GM18909 (cell line): ENCODE results near the gene CLTB.
"Not testable (repeated sequence)": the region's sequence is repeated elsewhere in the genome, so short reads cannot be mapped to it uniquely, and the experiment has no call there.

Source experiments
- ATAC-seq: cut with Tn5 transposase; IDR thresholded peaks from one replicate; pipeline ENCODE4 v1.9.1; 2021; ENCODE audit warnings: mild to moderate bottlenecking; ENCODE audit not compliant: unreplicated experiment, poor library complexity

The CLTB gene

DNA sequence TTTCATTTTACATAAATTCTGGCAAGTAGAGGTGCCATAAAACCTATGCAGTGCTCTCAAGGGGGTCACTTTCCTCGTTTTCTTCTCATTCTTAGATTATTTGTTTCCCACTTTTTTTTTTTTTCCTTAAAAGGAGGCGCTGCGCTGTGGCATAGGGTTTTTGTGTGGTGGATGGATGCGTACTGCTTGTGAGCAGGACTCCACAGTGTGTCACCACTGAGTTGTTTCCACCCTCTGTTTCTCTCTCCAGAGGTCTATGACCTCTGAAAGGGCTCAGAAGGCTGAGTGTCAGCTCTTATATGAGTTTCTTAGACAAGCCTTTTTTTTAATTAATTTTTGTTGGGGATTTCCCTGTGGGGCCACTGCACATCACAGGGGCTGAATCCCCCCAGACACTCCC lies 13.6 kb upstream of the CLTB start:
- ATAC-seq = no peak

DNA sequence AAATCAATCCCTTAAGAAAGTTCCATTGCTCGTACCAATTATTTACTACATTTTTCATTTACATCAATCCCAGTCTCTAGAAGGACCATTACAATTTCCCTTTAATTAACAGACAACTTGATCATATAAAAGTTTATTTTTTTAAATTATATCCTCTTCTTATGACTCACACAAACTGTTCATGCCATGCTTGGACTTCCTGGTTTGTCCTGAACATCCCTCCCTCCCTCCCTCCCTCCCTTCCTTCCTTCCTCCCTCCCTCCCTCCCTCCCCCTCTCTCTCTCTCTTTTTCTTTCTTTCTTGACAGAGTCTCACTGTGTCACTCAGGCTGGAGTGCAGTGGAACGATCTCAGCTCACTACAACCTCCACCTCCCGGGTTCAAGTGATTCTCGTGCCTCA lies 11.6 kb upstream of the CLTB start:
- ATAC-seq = no peak

DNA sequence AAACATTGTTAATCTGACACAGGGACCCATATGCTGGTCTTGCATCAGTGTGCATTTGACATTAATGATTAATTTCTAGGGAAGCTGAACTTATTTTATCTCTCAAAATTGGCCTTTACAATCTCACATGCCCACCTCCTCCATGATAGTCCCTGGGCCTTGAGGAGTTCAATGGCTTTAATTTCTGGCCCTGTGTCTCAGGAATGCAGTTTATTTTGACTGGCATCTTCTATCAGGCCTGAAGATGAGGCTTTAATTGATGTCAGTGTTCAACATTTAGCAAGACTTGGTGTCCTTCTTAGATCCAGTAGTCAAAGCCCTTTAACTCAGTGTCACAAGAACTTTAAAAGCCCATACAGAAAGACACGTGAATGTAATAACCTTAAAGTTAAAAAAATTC lies 10.5 kb upstream of the CLTB start:
- ATAC-seq = no peak

DNA sequence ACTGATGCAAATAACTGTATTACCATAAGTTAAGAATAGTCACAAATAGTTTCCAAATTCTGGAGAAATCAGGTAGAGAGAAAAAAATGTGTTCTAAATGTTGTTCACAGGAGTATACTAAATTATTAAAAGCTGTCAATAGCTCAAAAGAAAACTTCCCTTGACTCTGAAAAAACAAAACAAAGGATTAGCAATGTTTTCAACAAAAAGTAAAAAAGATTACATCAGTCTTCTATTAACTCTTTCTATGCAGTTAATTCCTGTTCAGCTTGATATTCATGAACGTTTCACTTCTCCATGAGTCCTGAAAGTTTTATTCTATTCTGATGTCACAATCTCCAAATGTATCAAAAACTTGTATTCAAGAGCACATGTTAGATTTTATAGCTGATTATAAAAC lies 9.5 kb upstream of the CLTB start:
- ATAC-seq = no peak

DNA sequence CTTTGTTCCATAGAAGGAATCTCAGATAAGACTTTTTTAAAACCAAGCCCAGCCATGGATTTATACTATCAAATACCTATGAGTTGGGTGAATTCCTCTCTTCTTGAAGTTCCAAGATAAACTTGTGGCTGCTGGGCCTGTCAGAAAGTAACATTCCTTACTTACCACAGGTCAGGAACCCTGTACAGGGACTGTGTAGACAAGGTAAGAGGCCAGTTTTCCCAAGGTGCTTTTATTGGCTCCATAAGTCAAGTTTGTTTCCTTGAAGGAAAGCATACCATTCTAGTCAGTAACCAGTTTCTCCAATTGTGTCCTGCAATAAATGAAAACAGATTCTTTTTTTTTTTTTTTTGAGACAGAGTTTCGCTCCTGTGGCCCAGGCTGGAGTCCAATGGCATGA lies 8.8 kb upstream of the CLTB start:
- ATAC-seq = no peak

DNA sequence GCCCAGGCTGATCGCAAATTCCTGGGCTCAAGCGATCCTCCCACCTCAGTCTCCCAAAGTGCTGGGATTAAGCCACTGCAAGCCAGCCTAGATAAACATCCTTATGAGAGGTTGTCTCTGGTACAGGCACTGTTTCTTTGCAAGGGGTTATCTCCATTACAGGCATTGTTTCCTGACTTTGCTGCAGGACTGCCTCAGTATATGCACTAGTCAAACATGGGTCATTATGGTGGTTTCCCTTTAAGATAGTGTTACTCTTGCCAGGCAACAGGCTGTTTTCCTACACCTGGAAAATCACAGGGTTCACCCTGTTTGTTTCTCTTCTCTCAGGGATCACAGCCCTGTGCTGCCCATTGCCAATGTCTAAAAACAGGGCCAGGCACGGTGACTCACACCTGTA lies 7.8 kb upstream of the CLTB start:
- no peak for ATAC-seq

DNA sequence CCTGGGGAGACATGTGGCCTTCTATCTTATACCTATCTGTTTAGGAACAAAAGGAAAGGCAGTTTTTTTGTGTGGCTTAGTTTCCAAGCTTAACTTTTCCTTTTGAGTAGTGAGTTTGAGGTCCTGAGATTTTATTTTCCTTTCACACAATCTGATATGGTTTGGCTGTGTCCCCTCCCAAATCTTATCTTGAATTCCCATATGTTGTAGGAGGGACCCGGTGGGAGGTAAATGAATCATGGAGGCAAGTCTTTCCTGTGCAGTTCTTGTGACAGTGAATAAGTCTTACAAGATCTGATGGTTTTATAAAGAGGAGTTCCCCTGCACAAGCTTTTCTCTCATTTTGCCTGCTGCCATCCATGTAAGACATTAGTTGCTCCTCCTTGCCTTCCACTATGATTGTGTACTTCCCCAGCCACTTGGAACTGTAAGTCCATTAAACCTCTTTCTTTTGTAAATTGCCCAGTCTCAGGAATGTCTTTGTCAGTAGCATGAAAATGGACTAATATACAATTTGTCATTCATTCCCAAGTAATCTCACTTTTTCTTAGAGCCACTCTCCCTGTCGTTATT lies 4.7 kb upstream of the CLTB start:
- no peak for ATAC-seq

DNA sequence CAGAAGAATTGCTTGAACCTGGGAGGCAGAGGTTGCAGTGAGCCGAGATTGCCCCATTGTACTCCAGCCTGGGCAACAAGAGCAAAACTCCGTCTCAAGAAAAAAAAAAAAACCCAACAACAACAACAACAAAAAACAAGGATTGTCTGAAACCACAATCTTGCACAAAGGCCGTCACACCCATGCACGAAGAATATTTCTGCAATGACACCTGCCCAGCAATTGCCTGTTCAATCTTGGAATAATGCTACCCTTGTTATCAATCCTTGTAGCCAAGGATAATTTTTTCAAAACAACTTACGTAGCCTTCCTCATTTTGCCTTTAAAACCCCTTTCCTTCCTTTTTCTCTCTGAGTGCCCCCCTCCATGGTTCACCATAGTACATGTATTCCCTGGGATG lies 3.7 kb upstream of the CLTB start:
- ATAC-seq = no peak

DNA sequence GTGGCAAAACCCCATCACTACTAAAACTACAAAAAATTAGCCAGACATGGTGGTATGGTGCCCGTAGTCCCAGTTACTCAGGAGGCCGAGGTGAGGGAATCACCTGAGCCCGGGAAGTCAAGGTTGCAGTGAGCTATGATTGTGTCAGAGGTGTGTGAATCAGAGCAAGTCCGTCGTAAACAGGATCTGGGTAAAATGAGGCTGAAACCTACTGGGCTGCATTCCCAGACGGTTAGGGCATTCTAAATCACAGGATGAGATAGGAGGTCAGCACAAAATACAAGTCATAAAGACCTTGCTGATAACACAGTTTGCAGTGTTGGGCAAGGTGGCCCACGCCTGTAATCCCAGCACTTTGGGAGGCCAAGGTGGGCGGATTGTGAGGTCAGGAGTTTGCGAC lies 1.9 kb upstream of the CLTB start:
- no peak for ATAC-seq

DNA sequence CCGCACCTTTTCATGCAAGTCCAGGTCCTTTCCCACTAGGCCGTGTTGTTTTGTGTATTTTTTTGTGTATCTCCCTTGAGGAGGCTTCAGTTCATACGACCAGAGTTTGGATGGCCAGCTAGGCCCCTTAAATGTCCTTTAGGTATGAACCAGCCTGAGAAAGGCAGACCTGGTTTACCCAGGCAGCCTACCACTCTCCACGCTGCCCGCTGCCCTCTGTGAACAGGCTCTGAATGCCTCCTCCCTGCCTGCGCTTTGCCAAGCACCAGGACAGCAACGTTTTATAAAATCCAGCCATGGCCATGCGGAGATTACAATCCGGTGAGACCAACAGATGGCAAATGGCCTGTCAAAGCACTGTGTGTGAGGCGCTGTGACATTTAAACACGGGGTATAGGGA lies 626 bp upstream of the CLTB start:
- ATAC-seq = no peak

DNA sequence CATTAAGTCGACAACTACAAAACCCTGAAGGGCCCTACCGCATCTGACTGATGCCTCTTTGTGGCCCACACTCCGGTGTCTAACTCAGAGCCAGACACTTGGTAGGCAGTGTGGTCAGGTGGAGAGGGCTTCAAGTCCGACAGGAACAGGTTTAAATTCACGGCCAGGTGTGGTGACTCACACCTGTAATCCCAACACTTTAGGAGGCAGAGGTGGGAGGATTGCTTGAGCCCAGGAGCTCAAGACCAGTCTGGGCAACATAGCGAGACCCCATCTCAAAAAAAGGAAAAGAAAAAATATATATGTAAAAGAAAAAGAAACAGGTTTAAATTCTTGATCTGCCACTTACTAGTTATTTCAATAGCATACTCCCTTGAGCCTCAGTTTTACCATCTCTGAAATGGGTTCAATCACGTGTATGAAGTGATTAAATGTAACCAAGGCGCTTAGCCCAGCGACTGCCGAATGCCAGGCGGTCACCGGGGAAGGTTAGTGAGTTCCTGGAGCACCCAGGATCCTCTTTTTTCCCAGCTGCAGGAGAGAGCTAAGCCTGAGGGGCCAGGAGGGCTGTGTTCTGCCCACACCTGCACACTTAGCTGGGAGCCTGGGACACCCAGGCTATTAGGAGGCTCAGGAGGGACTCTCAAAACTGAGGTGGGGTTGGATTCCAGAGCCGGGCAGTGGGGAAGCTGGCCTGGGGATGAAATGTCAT lies 943 bp downstream of the CLTB start:
- ATAC-seq = no peak

DNA sequence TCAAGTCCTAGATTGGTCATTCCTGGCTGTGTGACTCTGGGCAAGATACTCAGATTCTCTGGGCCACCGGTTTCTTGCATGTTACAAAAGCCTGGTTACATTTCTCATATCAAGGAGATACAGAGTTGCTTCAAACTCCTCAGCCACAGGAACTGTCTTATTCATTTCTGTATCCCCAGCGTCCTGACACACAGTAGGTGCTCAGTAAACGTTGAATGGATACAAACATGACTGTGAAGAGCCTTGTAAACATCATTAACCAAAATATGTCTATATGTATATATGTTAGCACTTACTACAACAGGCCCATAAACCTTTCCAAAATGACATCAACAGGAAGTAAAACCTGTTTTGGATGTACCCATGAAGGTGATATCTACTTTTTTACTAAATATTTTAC lies 1.6 kb downstream of the CLTB start:
- ATAC-seq = no peak

DNA sequence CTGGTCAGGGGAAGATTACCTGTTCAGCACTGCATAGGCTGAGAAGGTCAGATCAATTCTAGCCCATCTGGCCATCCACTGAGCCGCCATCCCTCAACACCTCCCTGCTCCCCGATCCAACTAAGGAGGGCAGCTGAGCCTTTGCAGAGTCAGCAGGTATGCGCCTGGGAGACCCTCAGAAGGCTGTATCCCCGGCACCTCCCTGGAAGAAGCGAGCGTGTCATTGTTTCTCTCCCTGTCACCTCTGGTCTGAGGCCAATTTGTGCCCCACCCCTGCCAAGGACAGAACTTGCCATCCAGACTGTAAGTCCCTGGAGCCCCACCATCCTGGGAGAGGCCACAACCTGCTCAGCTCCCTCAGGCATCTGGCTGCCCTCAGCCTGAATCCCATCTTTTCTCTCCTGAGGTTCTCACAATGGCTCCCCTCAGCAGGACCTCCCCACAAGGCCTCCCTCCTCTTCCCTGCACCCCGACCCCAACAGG lies 2.6 kb downstream of the CLTB start:
- no peak for ATAC-seq

DNA sequence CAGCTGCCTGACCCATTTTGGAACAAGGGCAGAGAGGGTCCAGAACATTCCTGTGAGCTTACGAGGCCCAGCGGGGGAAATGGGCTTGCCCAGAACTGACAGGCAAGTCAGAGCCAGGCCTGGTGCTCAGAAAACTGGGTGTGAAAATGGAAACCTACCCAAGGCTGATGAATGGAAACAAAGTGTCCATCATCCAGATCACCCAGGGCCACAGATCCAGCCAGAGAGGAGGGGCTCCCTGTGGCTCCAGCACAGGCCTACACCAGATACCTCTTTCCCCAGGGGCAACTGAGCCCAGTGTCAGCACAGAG lies 3.1 kb downstream of the CLTB start:
- no peak for ATAC-seq

DNA sequence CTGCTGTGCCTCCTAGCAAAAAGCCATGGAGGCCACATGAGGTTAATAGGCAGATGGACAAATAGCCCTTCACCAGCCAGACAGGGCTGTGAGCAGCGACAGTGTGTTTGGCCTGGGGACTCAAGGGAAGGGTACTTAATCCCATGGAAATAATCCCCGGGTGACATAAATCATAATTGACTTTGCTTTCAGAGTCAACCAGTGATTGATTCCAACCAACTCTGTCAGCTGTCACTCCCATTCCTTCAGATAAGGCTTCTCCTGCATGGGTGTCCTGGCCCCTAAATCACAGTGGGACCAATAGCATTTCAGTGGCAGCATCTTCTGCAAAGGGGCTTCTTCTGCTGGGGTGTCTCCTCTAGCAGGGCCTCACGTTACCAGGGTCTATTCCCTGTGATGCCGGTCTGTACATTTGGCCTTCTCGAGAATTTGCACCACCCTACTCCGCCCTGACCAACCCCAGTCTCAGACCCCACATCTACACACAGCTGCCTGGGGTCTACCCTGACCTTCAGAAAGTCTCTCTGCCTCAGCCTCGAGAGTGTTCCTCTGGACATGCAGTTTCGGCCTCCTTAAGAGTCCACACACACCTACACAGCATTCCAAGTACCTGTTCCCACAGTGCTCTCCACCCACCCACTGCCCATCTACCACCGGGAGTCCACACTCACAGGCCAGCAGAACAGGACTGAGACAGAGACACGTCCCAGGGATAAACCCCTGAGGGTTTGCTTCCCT lies 3.7 kb downstream of the CLTB start:
- no peak for ATAC-seq

DNA sequence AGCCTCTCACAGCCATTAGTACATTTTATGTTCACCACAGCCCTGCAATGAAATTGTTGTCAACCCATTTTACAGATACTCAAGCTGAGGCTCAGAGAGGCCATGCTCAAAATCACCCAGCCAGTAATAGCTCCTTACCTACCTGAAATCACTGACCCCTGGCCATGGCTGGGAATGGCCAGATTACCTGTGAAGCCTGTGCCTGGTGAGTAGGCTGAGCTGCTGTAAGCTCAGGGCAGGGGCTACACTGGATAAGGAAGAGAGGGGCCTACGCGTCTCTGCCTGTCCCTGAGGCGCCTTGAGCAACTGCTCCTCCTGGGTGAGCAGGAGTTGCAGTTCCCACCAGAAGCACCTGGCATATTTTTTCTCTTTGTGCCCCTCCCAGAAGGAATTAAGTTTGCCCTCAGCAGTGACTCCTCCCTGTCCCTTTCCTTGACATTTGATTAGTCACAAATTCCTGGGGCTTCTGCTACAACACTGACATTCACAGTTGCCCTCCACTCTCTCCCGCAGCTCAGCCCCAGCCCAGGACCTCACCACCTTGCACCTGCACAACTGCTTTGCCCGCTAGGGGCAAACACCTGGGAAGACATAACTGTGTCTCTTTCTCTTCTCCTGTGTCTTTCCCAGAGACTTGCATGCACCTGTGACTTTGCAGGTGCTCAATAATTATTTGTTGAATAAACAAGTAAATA lies 5.7 kb downstream of the CLTB start:
- no peak for ATAC-seq

DNA sequence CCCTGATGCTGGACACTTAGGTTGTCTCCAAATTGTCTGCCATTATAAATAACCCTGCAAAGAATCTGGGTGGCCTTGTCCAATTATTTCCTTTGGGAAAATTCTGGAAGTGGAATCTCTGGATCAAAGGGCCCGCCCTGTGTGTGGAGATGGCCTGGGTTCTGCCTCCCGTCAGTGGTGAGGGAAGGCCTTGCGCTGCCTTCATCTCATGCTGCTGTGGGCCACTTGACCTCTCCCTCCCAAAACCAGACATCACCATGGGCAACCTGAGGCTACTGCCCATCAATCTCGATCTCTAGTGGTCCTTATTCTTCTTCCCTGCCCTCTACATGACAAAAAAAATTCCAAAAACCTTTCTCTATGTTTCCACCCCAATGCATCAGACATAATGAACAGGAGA lies 6.6 kb downstream of the CLTB start:
- ATAC-seq = no peak

DNA sequence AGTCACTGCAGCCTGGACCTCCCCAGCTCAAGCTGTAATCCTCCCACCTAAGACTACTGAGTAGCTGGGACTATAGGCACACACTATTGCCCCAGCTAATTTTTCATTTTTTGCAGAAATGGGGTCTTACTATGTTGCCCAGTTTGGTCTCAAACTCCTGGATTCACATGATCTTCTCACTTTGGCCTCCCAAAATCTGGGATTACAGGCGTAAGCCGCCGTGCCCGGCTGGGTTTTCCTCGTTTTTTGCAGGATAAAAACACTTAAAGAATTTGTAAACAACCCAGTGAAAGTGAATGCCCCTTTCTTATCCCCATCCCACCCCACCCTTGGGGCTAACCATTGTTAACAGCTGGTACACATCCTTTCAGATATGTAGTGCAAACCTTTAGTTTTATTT lies 7.7 kb downstream of the CLTB start:
- no peak for ATAC-seq

DNA sequence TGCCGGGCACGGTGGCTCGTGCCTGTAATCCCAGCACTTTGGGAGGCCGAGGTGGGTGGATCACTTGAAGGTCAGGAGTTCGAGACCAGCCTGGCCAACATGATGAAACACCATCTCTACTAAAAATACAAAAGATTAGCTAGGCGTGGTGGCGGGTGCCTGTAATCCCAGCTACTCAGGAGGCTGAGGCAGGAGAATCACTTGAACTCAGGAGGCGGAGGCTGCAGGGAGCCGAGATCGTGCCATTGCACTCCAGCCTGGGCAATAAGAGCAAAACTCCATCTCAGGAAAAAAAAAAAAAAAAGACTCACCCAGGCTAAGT lies 8.1 kb downstream of the CLTB start:
- not testable (repeated sequence) for ATAC-seq

DNA sequence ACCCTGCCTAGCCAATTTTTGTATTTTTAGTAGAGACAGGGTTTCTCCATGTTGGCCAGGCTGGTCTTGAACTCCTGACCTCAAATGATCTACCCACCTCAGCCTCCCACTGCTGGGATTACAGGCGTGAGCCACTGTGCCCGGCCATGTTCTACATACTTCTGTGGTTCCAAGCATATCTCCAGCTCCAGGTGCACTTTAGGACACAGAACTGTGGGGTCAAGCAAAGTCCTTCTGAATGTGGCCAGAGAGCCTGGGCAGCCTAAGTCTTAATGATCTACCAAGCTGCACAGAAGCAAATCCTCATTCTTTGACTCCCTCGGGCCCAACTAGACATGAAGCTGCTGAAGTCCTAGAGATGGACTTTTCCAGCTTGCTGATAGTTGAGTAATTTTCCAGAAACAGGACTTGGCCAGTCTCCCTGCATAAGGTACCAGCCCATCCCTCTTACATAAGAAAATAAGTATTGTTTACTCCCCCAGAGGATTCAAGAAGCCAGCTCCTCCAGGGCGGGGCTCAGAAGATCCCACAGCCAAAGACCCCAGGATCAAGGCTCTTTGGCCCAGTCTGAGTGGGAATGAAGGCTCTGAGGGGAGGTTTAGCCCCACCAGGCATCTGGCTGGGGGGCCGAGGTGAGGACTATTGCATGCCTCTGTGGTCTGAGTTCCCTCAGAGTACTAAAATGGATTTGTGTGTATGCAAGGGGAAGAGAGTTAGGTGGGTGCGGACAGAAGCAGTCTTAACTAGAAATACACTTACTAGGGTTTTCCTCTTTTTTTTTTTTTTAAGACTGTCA lies 8.7 kb downstream of the CLTB start:
- no peak for ATAC-seq
